GM11168 (cell line): Measurements from ENCODE around the gene CRYBG2.
"Not testable (repeated sequence)": the region's sequence is repeated elsewhere in the genome, so short reads cannot be mapped to it uniquely, and the experiment has no call there.

Source experiments
- in situ Hi-C: fragments of 300-500 bp; cut with MboI; formaldehyde crosslinking; loops from one replicate; pipeline ENCODE4 v1.12.0; 2022; ENCODE audit warnings: low sequenced_read_pairs; ENCODE audit not compliant: unreplicated experiment

CRYBG2 gene

DNA sequence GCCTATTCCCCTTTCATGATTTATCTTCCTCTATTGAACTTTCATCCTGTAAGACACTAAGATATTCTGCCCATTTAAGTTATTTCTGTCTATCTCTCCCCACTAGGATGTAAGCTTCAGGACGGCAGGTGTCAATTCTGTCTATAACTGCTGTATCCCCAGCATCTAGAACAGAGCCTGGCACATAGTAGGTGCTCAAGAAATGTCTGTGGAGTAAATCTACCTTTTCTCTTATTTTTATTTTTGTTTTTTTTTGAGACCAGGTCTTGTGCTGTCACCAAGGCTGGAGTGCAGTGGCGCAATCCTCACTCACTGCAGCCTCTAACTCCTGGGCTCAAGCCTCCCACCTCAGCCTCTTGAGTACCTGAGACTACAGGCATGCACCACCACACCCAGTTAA lies 30.5 kb downstream of the CRYBG2 start:
- in situ Hi-C loops, result loop anchor here (5.0 kb wide), 1 partner anchor 46 kb away; no protein-coding TSS in a partner anchor

DNA sequence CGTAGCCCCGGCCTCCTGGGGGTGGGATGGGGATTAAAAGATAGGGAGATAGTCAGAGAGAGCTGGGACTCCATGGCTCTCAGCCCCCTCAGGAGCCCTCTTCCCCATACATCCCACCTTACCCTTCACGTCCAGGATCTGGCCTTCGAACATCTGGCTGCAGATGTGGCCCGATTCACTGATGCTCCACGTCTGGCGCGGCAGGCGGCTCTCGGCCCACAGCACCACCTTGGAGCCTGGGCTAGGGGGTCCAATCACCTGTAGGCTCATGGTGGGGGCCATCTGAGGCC lies 31.9 kb downstream of the CRYBG2 start:
- in situ Hi-C loops, result loop anchor here (5.0 kb wide), 1 partner anchor 45 kb away; no protein-coding TSS in a partner anchor

DNA sequence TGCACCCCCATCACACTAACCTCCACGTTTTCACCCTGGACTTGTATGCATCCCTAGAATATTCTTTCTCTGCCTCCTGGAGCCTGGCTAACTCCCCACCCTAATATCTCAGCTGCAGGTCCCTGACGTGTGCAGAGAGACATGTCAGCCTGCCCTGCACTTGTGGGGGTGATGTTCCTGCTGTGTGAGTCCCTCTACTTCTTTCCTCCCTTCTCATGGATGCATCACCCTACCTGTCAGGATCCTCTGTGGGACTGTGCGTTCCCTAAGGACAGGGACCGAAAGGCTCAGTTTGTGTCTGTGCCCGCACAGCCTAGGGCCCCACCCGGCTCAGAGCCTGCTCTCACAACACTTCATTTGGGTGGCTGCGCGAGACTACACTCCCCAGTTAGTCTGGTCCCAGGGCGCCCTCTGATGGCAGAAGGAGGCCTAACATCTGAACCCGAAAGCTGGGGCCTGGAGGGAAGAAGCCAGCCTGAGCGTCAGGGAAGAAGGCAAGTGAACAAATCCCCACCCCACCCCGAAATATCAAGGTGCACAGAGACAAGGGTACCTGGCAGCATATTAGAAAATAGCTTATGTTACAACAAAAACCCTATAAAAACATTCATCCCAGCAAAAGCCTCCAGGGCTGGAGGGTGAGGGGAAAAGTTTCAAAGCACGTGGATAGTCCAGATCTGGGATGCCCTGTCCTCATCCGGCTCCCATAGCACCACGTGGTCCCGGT lies 32.5 kb downstream of the CRYBG2 start:
- in situ Hi-C loops, result loop anchor here (5.0 kb wide), 1 partner anchor 44 kb away; no protein-coding TSS in a partner anchor

GRCh38 chr1:26320896-26321295 lies 33.0 kb downstream of the CRYBG2 start:
- in situ Hi-C loops, result loop anchor here (5.0 kb wide), 1 partner anchor 44 kb away; no protein-coding TSS in a partner anchor

DNA sequence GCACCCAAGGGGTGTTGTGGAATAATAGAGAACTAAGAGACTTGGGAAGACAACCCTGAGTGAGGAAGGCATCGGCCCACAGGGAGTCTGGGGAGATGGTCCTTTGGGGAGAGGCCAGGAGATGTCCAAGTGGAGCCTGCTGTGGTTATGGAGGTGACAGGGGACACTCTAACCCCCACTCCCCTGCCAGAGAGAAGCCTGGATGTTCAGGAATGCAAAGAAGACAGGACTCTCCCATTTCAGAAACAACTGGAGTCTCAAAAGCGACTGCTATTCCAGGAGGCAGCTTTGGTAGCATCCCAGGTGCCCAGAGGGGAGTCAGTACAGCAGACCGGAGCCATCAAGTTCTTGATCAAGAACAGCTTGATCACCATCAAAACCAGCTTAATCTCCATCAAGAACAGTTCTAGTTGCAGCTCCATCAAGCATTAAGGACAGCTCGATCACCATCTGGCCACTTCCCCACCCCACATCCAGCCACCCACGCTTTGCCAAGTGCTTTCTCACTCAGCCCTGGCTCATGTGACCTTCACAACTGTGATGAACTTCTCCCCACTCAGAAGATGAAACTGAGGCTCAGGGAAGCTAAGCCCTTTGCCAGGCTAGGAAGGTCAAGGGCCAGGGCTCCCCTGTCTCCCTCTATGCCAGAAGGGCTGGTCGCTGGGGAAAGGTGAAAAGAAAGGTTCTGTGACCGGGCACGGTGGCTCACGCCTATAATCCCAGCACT lies 35.4 kb downstream of the CRYBG2 start:
- in situ Hi-C loops, result no loop called here

- in situ Hi-C loops, result no loop called here
These were observed 36.2 kb downstream of the CRYBG2 start, which contains the start of gene CD52 for GRCh38 chr1:26317612-26318337. TSS of gene CD52 (plus strand) at chr1:26317958. CDS start at chr1:26318018, 60 bp downstream.

- in situ Hi-C loops, result no loop called here
These were observed 36.8 kb downstream of the CRYBG2 start for GRCh38 chr1:26317146-26317545.

- in situ Hi-C loops, result no loop called here
These were observed 37.8 kb downstream of the CRYBG2 start for GRCh38 chr1:26315874-26316850.

DNA sequence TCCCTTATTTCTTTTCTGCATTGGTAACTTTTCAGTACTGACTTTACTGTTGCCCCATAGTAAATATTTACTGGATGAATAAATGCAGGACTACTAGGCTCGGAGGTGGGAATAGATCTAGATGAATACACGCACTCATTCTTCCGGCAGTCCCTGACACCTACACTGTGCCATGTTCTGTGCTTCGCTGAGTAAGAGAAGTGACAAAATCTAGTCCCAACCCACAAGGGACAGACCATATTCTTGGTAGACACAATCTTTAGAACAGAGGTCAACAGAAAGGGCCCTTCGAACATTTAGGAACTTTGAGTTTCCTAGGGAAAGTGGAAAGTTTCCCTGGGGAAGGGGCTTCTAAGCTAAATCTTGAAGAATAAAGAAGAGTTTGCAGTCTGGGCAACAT lies 39.4 kb downstream of the CRYBG2 start:
- in situ Hi-C loops, result no loop called here

- in situ Hi-C loops, result not testable (repeated sequence)
These were observed 45.7 kb downstream of the CRYBG2 start for GRCh38 chr1:26307966-26308899.

DNA sequence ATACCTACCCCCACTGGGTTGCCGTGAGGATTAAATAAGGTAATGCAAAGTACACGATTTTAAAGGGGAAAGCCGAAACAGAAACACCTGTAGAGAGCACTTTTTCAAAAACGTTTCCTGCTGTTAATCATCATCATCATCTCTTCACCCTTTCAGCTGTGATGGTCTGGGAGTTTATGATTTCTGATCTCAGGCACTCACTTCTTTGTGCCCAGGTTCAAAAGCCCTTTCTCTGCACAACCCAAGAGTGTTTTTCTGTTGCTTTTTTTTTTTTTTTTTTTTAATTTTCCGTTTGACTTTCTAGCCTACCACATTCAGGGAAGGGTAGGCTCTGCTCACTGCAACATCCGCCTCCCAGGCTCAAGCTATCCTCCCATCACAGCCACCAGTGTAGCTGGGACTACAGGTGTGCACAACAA lies 46.6 kb downstream of the CRYBG2 start:
- in situ Hi-C loops, result no loop called here

DNA sequence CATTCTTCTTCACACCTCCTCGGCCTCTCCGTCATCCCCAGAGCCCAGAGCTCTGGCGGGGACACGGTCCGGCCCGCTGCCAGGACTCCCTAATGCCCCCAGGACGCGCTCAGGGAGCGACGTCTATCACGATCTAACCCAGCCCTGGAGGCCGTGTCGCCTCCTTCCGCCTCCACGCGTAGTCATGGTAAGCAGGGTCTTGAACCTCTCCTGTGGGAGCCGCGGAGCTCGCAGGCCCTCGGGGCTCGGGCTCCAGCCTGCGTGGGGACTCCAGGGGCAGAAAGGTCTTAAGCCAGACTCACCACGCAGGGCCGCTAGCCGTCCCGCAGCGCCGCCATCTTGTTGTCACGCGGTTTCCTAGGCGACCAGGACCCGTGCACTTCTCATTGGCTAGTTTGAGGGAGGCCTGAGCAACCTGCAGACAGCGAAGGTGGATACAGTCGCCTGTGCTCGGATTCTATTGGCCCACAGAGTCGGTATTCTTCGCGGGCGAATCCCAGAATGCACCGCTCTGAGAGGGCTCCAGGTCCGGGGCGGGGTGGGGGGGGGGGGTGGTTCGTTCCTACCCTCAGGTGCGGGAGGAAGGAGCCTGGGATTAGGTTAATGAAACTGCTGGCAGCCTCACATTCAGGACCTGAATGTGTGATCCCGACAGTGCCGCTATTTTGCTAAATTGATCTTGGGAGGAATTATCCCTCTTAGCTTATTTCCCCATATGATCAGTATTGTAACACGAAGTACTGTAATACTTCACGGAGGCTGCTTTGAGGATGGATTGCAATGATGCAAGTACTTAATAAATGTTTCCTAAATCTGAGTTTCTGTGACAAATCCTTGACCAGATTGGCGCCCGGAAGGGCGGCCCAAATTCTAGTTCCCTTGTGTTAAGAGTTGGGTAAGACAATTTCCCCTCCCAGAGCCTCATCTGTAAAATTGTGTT lies 47.4 kb downstream of the CRYBG2 start, which contains the start of gene UBXN11:
Gene UBXN11 (minus strand): TSS at position 347 of the 940 bp plus-strand sequence. CDS start 3,753 bp downstream, outside the sequence.
- in situ Hi-C loops, result no loop called here

DNA sequence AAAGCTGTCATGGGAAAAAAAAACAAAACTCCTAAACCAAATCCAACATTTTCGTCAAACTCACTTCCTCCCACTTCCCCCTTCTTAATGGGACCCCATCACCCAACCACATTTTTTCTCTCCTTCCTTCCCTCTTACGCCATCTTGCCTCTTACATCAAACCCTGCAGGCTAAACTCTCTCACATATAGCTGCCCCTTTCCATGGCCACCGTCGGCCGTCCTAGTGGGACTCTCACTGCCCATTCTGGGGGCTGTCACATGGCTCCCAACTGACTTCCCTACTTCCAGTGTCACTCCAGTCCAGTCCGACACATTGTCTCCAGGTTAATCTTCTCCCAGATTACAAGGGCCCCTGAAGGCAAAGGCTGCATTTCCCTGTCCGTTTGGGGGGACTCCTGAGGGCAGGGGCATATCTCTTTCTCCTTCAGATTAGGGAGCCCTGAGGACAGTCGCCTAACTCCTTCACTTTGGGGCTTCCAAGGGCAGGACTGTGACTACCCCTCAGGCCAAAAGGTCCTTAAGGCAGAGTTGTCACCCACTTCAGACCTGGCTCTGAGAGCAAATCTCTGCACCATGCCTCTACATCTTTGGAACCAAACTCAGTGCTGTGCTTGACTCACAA lies 48.2 kb downstream of the CRYBG2 start:
- in situ Hi-C loops, result no loop called here

DNA sequence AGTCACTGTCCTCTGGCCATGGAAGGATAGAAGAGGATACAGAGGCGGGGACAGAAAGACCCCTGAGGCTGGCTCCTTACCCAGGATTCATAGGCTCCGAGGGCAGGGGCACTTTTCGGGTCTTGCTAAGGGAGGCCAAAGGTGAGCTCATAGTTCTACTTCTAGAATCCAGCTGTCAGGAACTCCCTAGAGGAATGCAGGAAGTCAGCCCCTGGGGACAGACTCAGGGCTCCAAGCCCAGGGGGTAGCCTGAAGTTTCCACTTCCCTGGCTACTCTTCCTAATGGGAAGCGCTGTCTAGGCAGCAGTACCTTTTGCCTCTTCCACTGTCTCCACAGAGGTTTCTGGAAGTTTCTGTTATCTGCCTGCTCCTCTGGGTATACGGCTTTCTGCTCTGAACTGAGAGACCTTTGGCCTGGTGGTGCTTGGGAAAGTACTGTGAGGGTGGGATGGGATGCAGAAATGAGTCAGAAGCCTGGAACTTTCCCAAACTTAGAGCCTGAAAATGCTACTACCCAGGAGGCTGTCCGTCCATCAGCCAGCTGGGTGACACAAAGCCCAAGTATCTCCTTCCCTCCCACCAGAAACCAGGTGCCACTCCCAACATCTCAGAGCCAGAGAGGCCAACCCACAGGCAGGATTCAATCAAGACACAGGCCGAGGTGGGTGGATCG lies 51.1 kb downstream of the CRYBG2 start:
- in situ Hi-C loops, result no loop called here

- in situ Hi-C loops, result no loop called here
These were observed 53.2 kb downstream of the CRYBG2 start for GRCh38 chr1:26300578-26301275.

DNA sequence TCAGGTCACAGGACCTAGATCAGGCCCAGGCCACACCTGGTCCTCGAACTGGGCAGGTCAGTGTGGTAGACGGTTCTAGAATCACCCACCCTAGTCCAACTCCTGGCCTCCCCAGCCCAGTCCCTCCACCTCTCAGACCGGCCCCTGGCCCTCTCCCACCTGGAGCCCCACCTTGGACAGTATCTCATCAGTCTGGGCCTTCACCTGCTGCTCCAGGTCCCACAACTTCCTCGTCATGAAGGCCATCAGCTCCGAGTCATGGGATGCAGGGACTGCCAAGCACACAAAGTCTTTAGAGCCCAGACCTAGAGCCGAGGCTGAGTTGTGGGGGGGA lies 56.2 kb downstream of the CRYBG2 start:
- in situ Hi-C loops, result no loop called here
